ENCODE results near the gene TNFRSF14.

The TNFRSF14 gene

DNA sequence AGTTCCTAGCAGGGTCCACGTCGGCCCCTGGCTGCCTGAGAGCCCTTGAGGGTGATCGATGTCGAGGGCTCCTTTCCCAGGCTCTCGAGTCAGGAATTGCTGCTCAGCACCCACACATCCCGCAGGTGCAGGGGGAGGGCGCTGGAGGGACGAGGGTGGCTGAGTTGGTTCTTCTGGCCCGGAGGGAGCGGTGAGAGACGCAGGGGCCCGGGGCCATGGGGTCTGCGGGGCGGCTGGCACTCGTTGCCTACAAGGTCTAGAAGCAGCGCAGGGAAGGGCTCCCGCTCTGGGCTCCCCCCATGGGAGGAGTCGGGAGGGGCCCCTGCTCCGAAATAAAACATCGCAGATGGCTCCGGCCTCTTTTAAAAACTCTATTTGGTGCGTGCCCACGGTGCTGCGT, 48.0 kb upstream of the TNFRSF14 start:
- no peak for DNase-seq (ENCODE audit: low read depth in 1 of 2, low spot score in 1 of 2)
- TF ChIP-seq SPI1 (IDR thresholded peaks at IDR 0.05; ENCODE audit: borderline replicate concordance, low read depth): no peak
- no peak for TF ChIP-seq POLR2AphosphoS5 (IDR thresholded peaks at IDR 0.05; ENCODE audit: low read depth)
- TF ChIP-seq GABPA (IDR thresholded peaks at IDR 0.05; ENCODE audit: low read depth): no peak
- TF ChIP-seq, protein P1, sequence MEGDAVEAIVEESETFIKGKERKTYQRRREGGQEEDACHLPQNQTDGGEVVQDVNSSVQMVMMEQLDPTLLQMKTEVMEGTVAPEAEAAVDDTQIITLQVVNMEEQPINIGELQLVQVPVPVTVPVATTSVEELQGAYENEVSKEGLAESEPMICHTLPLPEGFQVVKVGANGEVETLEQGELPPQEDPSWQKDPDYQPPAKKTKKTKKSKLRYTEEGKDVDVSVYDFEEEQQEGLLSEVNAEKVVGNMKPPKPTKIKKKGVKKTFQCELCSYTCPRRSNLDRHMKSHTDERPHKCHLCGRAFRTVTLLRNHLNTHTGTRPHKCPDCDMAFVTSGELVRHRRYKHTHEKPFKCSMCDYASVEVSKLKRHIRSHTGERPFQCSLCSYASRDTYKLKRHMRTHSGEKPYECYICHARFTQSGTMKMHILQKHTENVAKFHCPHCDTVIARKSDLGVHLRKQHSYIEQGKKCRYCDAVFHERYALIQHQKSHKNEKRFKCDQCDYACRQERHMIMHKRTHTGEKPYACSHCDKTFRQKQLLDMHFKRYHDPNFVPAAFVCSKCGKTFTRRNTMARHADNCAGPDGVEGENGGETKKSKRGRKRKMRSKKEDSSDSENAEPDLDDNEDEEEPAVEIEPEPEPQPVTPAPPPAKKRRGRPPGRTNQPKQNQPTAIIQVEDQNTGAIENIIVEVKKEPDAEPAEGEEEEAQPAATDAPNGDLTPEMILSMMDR (IDR thresholded peaks at IDR 0.05; ENCODE audit: insufficient read depth, low read length): no peak
- TF ChIP-seq, protein P2, sequence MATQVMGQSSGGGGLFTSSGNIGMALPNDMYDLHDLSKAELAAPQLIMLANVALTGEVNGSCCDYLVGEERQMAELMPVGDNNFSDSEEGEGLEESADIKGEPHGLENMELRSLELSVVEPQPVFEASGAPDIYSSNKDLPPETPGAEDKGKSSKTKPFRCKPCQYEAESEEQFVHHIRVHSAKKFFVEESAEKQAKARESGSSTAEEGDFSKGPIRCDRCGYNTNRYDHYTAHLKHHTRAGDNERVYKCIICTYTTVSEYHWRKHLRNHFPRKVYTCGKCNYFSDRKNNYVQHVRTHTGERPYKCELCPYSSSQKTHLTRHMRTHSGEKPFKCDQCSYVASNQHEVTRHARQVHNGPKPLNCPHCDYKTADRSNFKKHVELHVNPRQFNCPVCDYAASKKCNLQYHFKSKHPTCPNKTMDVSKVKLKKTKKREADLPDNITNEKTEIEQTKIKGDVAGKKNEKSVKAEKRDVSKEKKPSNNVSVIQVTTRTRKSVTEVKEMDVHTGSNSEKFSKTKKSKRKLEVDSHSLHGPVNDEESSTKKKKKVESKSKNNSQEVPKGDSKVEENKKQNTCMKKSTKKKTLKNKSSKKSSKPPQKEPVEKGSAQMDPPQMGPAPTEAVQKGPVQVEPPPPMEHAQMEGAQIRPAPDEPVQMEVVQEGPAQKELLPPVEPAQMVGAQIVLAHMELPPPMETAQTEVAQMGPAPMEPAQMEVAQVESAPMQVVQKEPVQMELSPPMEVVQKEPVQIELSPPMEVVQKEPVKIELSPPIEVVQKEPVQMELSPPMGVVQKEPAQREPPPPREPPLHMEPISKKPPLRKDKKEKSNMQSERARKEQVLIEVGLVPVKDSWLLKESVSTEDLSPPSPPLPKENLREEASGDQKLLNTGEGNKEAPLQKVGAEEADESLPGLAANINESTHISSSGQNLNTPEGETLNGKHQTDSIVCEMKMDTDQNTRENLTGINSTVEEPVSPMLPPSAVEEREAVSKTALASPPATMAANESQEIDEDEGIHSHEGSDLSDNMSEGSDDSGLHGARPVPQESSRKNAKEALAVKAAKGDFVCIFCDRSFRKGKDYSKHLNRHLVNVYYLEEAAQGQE (IDR thresholded peaks at IDR 0.05; ENCODE audit: insufficient replicate concordance, low read depth): no peak
- Histone ChIP-seq H3K27me3 (ENCODE audit: insufficient read depth, poor library complexity, severe bottlenecking) (peaks cover 10% of the 10 kb centered on the region), H3K4me3 (replicated peaks; ENCODE audit: insufficient read depth, low read length) (no peak overlapping the region), H3K27ac (replicated peaks) (no peak overlapping the region)

DNA sequence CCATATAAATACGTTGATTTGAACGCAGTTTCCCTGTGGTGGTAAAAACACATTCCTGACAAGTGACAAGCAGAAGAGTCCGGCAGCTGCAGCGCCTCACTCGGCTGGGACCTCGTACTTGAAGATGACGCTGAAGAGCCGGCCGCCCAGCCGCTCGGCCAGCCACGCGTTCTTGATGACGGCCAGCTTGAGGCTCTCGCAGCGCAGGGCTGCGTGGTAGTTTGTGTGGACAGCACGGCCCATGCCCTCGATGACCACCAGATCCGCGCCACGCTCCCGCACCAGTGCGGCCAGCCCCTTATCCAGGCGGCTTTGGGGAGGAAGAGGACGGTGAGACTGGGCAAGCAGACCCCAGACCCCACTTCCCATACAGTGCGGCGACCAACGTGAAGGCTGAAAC, 47.4 kb upstream of the TNFRSF14 start:
- peaks cover 7% of the 10 kb centered on the region for H3K27me3 ChIP-seq (ENCODE audit: insufficient read depth, poor library complexity, severe bottlenecking)
- TF ChIP-seq SPI1 (IDR thresholded peaks at IDR 0.05; ENCODE audit: borderline replicate concordance, low read depth) (no peak), POLR2AphosphoS5 (IDR thresholded peaks at IDR 0.05; ENCODE audit: low read depth) (no peak)
- TF ChIP-seq, protein P1 (IDR thresholded peaks at IDR 0.05; ENCODE audit: insufficient read depth, low read length): no peak
- TF ChIP-seq, protein P2 (IDR thresholded peaks at IDR 0.05; ENCODE audit: insufficient replicate concordance, low read depth): no peak
- H3K4me3 ChIP-seq (replicated peaks; ENCODE audit: insufficient read depth, low read length): no peak overlapping the region
- no peak overlapping the region for H3K27ac ChIP-seq (replicated peaks)
- no peak for DNase-seq (ENCODE audit: low read depth in 1 of 2, low spot score in 1 of 2)

DNA sequence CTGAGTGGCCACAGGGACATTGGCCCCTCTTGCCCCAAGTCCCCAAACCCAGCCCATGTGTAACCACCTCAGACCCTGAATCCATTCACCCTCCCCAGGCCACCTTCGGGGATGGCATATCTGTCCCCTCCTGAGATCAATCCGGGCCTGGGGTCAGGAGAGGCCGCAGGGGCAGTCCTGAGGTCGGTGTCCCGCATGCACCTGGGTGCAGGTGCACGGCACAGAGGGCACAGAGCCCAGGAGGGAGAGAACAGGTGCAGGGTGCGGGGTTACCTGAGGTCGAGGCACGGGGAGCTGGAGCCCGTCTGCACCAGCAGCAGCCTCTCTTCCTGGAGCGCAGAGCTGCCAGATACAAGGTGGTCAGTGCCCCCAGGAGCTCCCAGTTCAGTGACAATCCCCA, 46.6 kb upstream of the TNFRSF14 start:
- no peak for TF ChIP-seq POLR2AphosphoS5 (IDR thresholded peaks at IDR 0.05; ENCODE audit: low read depth)
- Histone ChIP-seq H3K27me3 (ENCODE audit: insufficient read depth, poor library complexity, severe bottlenecking) (no peaks in the 10 kb centered on the region), H3K27ac (replicated peaks) (no peak overlapping the region), H3K4me3 (replicated peaks; ENCODE audit: insufficient read depth, low read length) (no peak overlapping the region)
- DNase-seq (ENCODE audit: low read depth in 1 of 2, low spot score in 1 of 2): no peak

DNA sequence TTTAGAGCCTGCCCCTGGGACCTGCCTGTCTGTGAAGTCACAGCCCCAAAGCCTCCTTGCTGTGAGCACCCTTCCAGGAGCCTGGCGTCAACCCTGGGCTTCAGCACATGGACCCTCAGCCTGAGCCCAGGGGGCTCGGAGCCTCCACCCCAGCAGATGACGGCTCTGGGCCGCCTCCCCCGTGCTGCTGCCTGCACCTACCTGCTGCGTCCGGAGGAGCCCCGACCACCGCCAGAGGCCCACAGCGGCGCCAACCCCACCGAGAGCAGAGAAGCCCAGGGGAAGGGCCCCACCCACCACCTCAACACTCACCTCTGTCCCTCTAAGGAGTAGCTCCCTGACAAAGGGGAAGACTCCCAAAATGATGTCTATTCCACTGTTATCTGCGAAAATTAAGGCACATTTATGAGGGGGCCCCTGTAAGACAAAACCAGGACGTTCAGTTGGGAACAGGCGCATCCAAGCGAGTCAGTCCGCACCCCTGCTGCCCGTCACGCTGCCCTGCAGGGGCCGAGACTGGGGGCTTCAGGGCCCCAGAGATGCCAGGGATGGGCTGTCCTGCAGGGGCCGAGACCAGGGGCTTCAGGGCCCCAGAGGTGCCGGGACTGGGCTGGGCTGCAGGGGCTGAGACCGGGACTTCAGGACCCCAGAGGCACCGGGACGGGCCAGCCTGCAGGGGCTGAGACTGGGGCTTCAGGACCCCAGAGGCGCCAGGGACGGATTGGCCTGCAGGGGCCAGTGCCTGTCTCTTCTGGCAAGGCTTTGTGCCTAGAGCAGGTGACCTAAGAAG, 45.6 kb upstream of the TNFRSF14 start:
- H3K27me3 ChIP-seq (ENCODE audit: insufficient read depth, poor library complexity, severe bottlenecking): no peaks in the 10 kb centered on the region
- TF ChIP-seq, protein P1 (IDR thresholded peaks at IDR 0.05; ENCODE audit: insufficient read depth, low read length): no peak
- TF ChIP-seq, protein P2 (IDR thresholded peaks at IDR 0.05; ENCODE audit: insufficient replicate concordance, low read depth): no peak
- no peak for TF ChIP-seq GABPA (IDR thresholded peaks at IDR 0.05; ENCODE audit: low read depth)
- no peak for TF ChIP-seq SPI1 (IDR thresholded peaks at IDR 0.05; ENCODE audit: borderline replicate concordance, low read depth)
- TF ChIP-seq POLR2AphosphoS5 (IDR thresholded peaks at IDR 0.05; ENCODE audit: low read depth): no peak
- no peak overlapping the region for H3K4me3 ChIP-seq (replicated peaks; ENCODE audit: insufficient read depth, low read length)
- no peak overlapping the region for H3K27ac ChIP-seq (replicated peaks)
- no peak for DNase-seq (ENCODE audit: low read depth in 1 of 2, low spot score in 1 of 2)

All from HL-60 (cell line).